Fibroblast of pulmonary artery (primary cell): ENCODE data around the gene PNLDC1.
A peak's percentile ranks its signal among the peaks of the same experiment; 100 is the strongest.
"Not testable (repeated sequence)": the region's sequence is repeated elsewhere in the genome, so short reads cannot be mapped to it uniquely, and the experiment has no call there.

Experiments used
- DNase-seq: peaks from one replicate; pipeline ENCODE4 v3.0.0-alpha.2; 2010; ENCODE audit warnings: low read depth
- H3K4me3 ChIP-seq: replicated peaks from 2 replicates; pipeline ENCODE4 v1.5.1; 2011; ENCODE audit warnings: low read depth, mild to moderate bottlenecking, control low read depth, low read length, moderate library complexity
- TF ChIP-seq, protein P1 (sequence below): IDR thresholded peaks from 2 replicates; pipeline ENCODE4 v1.5.1; 2011; ENCODE audit warnings: mild to moderate bottlenecking, control low read depth, low read length, inconsistent platforms; ENCODE audit errors: missing control alignments

Gene PNLDC1

GRCh38 chr6:159837511-159837910 lies 37.4 kb downstream of the PNLDC1 start:
- no peak for DNase-seq
- TF ChIP-seq, protein P1, sequence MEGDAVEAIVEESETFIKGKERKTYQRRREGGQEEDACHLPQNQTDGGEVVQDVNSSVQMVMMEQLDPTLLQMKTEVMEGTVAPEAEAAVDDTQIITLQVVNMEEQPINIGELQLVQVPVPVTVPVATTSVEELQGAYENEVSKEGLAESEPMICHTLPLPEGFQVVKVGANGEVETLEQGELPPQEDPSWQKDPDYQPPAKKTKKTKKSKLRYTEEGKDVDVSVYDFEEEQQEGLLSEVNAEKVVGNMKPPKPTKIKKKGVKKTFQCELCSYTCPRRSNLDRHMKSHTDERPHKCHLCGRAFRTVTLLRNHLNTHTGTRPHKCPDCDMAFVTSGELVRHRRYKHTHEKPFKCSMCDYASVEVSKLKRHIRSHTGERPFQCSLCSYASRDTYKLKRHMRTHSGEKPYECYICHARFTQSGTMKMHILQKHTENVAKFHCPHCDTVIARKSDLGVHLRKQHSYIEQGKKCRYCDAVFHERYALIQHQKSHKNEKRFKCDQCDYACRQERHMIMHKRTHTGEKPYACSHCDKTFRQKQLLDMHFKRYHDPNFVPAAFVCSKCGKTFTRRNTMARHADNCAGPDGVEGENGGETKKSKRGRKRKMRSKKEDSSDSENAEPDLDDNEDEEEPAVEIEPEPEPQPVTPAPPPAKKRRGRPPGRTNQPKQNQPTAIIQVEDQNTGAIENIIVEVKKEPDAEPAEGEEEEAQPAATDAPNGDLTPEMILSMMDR, result no peak

DNA sequence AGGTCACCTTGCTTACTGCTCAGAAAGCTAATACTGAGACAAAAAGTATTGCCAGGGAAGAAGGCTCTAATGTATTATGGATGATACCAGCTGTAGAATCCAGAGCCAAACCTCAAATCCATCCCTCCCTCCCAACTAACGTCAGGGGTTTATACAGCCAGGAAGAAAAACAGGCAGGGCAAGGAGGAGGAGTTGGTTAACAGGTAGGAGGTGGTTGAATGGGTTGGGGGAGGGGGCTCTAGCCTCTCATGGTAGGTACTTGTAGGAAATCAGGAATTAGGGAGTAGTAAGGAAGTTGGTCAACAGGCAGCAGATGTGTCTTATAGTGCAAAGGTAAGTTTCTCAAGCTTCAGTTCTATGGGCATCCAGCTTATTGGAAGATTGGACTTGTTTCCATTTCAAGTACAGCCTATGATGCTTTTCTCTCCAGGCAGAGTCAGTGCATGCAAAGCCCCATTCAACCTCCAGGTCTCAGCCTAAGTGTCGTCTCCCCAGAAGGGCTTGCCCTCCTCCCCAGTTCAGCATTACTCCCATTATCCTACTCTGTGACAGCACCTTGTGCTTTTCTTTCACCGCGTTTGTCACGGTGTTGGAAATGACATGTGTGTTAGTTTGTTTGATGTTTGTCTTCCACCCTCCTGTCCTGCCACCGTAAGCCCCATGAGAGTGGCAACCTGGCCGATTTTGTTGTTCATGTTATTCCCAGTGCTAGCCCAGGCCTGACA lies 38.1 kb downstream of the PNLDC1 start:
- no peak for DNase-seq
- TF ChIP-seq, protein P1, result no peak
- H3K4me3 ChIP-seq, result no peak overlapping the region

More at GRCh38 chr6:159837511-159837910, 37.4 kb downstream of the PNLDC1 start:
- H3K4me3 ChIP-seq, result no peak overlapping the region

GRCh38 chr6:159842035-159842434 lies 42.0 kb downstream of the PNLDC1 start:
- TF ChIP-seq, protein P1, result peak; percentile 51
- peak; percentile 25 for DNase-seq

DNA sequence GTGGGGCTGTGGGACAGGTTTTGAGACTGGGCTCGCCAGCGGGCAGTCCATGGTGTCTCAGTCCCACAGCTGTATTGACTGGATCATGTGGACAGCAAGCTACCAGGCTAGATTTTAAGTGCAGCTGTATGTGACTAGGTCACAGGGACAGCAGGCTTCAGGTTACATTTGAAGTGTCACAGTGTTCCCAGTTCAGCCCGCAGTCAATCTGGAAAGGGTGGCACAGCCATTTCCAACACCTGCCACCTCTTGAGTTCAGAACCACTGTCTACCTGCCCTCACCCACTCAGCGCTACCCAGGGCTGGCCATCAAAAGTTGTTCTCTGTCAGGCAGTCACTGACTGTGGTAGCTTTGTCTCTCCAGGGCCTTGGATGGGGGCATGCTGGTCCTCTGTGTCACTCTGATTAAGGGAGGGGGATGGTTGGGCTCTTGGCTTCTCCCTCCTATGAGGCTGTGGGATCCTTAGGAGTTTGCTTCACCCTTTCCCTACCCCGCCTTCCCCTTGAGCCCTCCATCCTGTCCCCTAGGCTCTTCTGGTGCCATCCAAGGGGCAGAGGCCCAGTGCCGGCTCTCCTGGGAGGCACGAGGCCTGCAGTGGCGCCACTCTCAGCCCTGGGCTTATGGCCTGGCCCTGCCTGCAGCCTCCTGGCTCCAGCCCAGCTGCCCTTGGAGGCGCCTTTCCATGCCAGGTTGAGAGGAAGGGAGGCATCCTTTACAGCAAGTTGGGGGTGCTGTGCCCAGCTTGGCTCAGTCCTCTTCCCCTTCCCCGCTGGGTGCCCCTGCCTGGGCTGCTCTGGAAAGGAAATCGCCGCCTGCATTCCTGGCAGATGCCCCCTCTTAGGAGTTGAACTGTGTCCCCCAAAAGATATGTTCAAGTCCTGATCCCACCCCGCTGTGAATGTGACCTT lies 44.9 kb downstream of the PNLDC1 start:
- no peak overlapping the region for H3K4me3 ChIP-seq
- DNase-seq, result no peak
- TF ChIP-seq, protein P1, result no peak

More at GRCh38 chr6:159842035-159842434, 42.0 kb downstream of the PNLDC1 start:
- H3K4me3 ChIP-seq, result no peak overlapping the region

- DNase-seq, H3K4me3 ChIP-seq: not testable (repeated sequence)
Measured at GRCh38 chr6:159848552-159848951, 48.5 kb downstream of the PNLDC1 start.

- not testable (repeated sequence) for H3K4me3 ChIP-seq
Measured at GRCh38 chr6:159849851-159850250, 49.8 kb downstream of the PNLDC1 start.

DNA sequence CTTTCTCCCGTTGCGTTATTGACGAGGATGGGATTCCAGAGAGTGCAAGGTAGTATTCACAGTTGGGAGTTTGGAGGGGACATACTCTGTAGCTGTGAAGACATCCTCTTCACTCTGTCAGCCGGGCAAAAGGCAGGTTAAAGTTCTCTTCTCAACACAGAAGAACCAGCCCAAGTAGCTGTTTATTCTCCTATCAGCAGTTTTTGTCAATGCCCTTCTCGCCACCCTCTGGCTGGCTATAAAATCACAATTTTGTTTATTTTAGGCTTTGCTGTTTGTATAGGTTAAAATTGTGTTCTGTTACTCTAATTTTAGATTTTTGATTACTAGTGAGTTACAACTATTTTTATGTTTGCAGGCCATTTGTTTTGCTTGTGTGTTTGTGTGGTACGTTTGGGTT lies 52.8 kb downstream of the PNLDC1 start:
- DNase-seq, result peak; percentile 39

More at GRCh38 chr6:159849851-159850250, 49.8 kb downstream of the PNLDC1 start:
- DNase-seq, result not testable (repeated sequence)

More for the DNA sequence above, 52.8 kb downstream of the PNLDC1 start:
- TF ChIP-seq, protein P1, result peak; percentile 34
- H3K4me3 ChIP-seq, result no peak overlapping the region
